HEK293 (cell line): ENCODE data around the gene NMT2.

Experiments
- CTCF ChIA-PET: fragments of 350-600 bp; formaldehyde crosslinking; extraction: SDS; loops from one replicate; lab custom pipeline; 2021; ENCODE audit warnings: antibody characterized with exemption; lab: Yijun Ruan, JAX
- POLR2A ChIA-PET: fragments of 300-600 bp; formaldehyde crosslinking; extraction: SDS; loops from one replicate; lab custom pipeline; 2020; ENCODE audit warnings: antibody characterized with exemption, inconsistent platforms; lab: Yijun Ruan, JAX
- H3K27ac ChIP-seq: fragments of 200-500 bp; sonication (Bioruptor generic); 2 replicates; pipeline ENCODE4 v1.5.1; 2014; ENCODE audit warnings: low read depth, low read length, control low read depth, inconsistent platforms; ENCODE audit errors: extremely low read depth
- H3K36me3 ChIP-seq, 2 experiments: fragments of 200-500 bp in 1 of 2; sonication (Bioruptor generic) in 1 of 2; 1 replicate in 1 of 2; 2 replicates in 1 of 2; pipeline ENCODE4 v1.5.1; 2014 to 2017; ENCODE audit warnings: inconsistent platforms in 2 of 2, low read length in 2 of 2; ENCODE audit not compliant: control insufficient read depth in 2 of 2, insufficient read depth in 1 of 2
- H3K4me1 ChIP-seq: fragments of 200-500 bp; sonication (Bioruptor generic); 2 replicates; pipeline ENCODE4 v1.5.1; 2014; ENCODE audit warnings: mild to moderate bottlenecking, low read length, inconsistent platforms; ENCODE audit not compliant: control insufficient read depth, insufficient read depth
- H3K4me3 ChIP-seq: 2 replicates; pipeline ENCODE4 v1.5.1; 2011; ENCODE audit warnings: low read depth, mild to moderate bottlenecking, control low read depth, low read length, moderate library complexity
- H3K9me3 ChIP-seq: fragments of 200-500 bp; sonication (Bioruptor generic); 2 replicates; pipeline ENCODE4 v1.5.1; 2014; ENCODE audit warnings: low read depth, low read length, inconsistent platforms; ENCODE audit not compliant: control insufficient read depth, insufficient read depth
- HOXA7 ChIP-seq: sonication (generic); formaldehyde crosslinking; IDR thresholded peaks from 2 replicates; pipeline ENCODE4 v1.8.1; 2022; ENCODE audit warnings: missing genetic modification reagents, borderline replicate concordance
- REPIN1 ChIP-seq: fragments of 450-650 bp; formaldehyde crosslinking; IDR thresholded peaks from 2 replicates; pipeline ENCODE4 v1.5.1; 2017; ENCODE audit warnings: missing biosample characterization, missing genetic modification characterization, low read depth
- SCRT1 ChIP-seq: fragments of 450-650 bp; formaldehyde crosslinking; IDR thresholded peaks from 2 replicates; pipeline ENCODE4 v1.5.1; 2016; ENCODE audit warnings: missing biosample characterization, missing genetic modification characterization, borderline replicate concordance
- ZFP3 ChIP-seq: fragments of 450-650 bp; formaldehyde crosslinking; IDR thresholded peaks from 2 replicates; pipeline ENCODE4 v1.5.1; 2016; ENCODE audit warnings: low read depth, missing biosample characterization, missing genetic modification characterization
- ZFP69B ChIP-seq: fragments of 450-650 bp; formaldehyde crosslinking; IDR thresholded peaks from 2 replicates; pipeline ENCODE4 v1.5.1; 2016; ENCODE audit warnings: missing biosample characterization, missing genetic modification characterization
- ZNF155 ChIP-seq: fragments of 450-650 bp; formaldehyde crosslinking; IDR thresholded peaks from 2 replicates; pipeline ENCODE4 v1.5.1; 2016; ENCODE audit warnings: missing biosample characterization, missing genetic modification characterization
- ZNF157 ChIP-seq: fragments of 450-650 bp; formaldehyde crosslinking; IDR thresholded peaks from 2 replicates; pipeline ENCODE4 v1.5.1; 2016; ENCODE audit warnings: missing biosample characterization, missing genetic modification characterization
- ZNF175 ChIP-seq: fragments of 450-650 bp; formaldehyde crosslinking; IDR thresholded peaks from 2 replicates; pipeline ENCODE4 v1.5.1; 2016; ENCODE audit warnings: missing biosample characterization, missing genetic modification characterization
- ZNF266 ChIP-seq: fragments of 450-650 bp; formaldehyde crosslinking; IDR thresholded peaks from 2 replicates; pipeline ENCODE4 v1.5.1; 2016; ENCODE audit warnings: missing biosample characterization, missing genetic modification characterization, low read depth
- ZNF311 ChIP-seq: fragments of 450-650 bp; formaldehyde crosslinking; IDR thresholded peaks from 2 replicates; pipeline ENCODE4 v1.5.1; 2017; ENCODE audit warnings: missing biosample characterization, missing genetic modification characterization, borderline replicate concordance
- ZNF701 ChIP-seq: fragments of 450-650 bp; formaldehyde crosslinking; IDR thresholded peaks from 2 replicates; pipeline ENCODE4 v1.5.1; 2016; ENCODE audit warnings: missing biosample characterization, missing genetic modification characterization
- ZNF747 ChIP-seq: fragments of 450-650 bp; formaldehyde crosslinking; IDR thresholded peaks from 2 replicates; pipeline ENCODE4 v1.5.1; 2016; ENCODE audit warnings: missing biosample characterization, missing genetic modification characterization
- ZNF76 ChIP-seq: fragments of 450-650 bp; formaldehyde crosslinking; IDR thresholded peaks from 2 replicates; pipeline ENCODE4; 2016; ENCODE audit warnings: low read depth, missing biosample characterization, missing genetic modification characterization, borderline replicate concordance
- ZXDB ChIP-seq: fragments of 450-650 bp; formaldehyde crosslinking; IDR thresholded peaks from 2 replicates; pipeline ENCODE4 v1.5.1; 2016; ENCODE audit warnings: missing biosample characterization, missing genetic modification characterization
- TF ChIP-seq, protein P1 (sequence below): fragments of 450-650 bp; formaldehyde crosslinking; IDR thresholded peaks from 2 replicates; pipeline ENCODE4 v1.5.1; 2016; ENCODE audit warnings: missing biosample characterization, missing genetic modification characterization
- TF ChIP-seq, protein P2 (sequence below): fragments of 450-650 bp; formaldehyde crosslinking; IDR thresholded peaks from 2 replicates; pipeline ENCODE4 v1.5.1; 2016; ENCODE audit warnings: missing biosample characterization, missing genetic modification characterization, low read depth
- TF ChIP-seq, protein P3 (sequence below): fragments of 450-650 bp; formaldehyde crosslinking; IDR thresholded peaks from 2 replicates; pipeline ENCODE4 v1.5.1; 2016; ENCODE audit warnings: missing biosample characterization, missing genetic modification characterization
- TF ChIP-seq, protein P4 (sequence below): fragments of 450-650 bp; formaldehyde crosslinking; IDR thresholded peaks from 2 replicates; pipeline ENCODE4 v1.5.1; 2016; ENCODE audit warnings: missing biosample characterization, missing genetic modification characterization
- TF ChIP-seq, protein P5 (sequence below): fragments of 450-650 bp; formaldehyde crosslinking; IDR thresholded peaks from 2 replicates; pipeline ENCODE4 v1.5.1; 2016; ENCODE audit warnings: missing biosample characterization, missing genetic modification characterization

The NMT2 gene

DNA sequence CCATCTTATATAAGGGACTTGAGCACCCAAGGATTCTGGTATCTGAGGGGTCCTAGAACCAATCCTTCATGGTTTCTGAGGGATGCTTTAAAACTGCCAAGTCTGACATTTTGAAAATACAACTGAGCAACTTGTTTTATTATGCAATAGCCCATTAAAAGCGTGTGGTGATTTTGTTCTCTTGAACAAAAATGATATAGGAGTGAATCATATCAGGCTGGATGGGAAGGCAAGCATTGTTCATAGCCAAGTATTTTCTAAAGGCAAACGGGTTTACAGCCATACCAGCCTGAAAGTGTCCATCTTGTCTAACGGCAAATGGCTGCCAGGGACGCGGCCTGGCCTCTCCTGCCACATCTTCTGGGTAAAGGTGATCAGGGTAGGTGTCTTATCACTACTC lies 48.0 kb downstream of the NMT2 start:
- no peak overlapping the region for H3K4me3 ChIP-seq
- no peaks in the 10 kb centered on the region for H3K4me1 ChIP-seq
- CTCF ChIA-PET: no interaction called here
- POLR2A ChIA-PET: interaction anchor here (0.6 kb wide), 1 partner anchor 15 kb away, joined by 3 read pairs; no protein-coding TSS in a partner anchor
- H3K36me3 ChIP-seq: peaks cover 4 to 73% of the 10 kb centered on the region in 2 experiments; a peak in 2 of 3 replicates
- no peak overlapping the region for H3K27ac ChIP-seq
- no peaks in the 10 kb centered on the region for H3K9me3 ChIP-seq
- TF ChIP-seq ZNF701 (tag by site-specific recombination): no peak
- TF ChIP-seq, protein P1, sequence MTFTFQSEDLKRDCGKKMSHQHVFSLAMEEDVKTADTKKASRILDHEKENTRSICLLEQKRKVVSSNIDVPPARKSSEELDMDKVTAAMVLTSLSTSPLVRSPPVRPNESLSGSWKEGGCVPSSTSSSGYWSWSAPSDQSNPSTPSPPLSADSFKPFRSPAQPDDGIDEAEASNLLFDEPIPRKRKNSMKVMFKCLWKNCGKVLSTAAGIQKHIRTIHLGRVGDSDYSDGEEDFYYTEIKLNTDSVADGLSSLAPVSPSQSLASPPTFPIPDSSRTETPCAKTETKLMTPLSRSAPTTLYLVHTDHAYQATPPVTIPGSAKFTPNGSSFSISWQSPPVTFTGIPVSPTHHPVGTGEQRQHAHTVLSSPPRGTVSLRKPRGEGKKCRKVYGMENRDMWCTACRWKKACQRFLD: no peak
- no peak for TF ChIP-seq ZNF175 (tag by site-specific recombination)
- TF ChIP-seq ZNF266 (tag by site-specific recombination): no peak
- no peak for TF ChIP-seq ZNF76 (tag by site-specific recombination)
- no peak for TF ChIP-seq ZFP69B (tag by site-specific recombination)
- no peak for TF ChIP-seq SCRT1 (tag by site-specific recombination)
- TF ChIP-seq ZNF311 (tag by site-specific recombination): no peak
- no peak for TF ChIP-seq ZNF747
- TF ChIP-seq, protein P2, sequence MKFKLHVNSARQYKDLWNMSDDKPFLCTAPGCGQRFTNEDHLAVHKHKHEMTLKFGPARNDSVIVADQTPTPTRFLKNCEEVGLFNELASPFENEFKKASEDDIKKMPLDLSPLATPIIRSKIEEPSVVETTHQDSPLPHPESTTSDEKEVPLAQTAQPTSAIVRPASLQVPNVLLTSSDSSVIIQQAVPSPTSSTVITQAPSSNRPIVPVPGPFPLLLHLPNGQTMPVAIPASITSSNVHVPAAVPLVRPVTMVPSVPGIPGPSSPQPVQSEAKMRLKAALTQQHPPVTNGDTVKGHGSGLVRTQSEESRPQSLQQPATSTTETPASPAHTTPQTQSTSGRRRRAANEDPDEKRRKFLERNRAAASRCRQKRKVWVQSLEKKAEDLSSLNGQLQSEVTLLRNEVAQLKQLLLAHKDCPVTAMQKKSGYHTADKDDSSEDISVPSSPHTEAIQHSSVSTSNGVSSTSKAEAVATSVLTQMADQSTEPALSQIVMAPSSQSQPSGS (tag by site-specific recombination): no peak
- TF ChIP-seq ZNF155 (tag by site-specific recombination): no peak
- no peak for TF ChIP-seq HOXA7 (CRISPR knock-in tag)
- no peak for TF ChIP-seq ZXDB (tag by site-specific recombination)
- TF ChIP-seq, protein P3, sequence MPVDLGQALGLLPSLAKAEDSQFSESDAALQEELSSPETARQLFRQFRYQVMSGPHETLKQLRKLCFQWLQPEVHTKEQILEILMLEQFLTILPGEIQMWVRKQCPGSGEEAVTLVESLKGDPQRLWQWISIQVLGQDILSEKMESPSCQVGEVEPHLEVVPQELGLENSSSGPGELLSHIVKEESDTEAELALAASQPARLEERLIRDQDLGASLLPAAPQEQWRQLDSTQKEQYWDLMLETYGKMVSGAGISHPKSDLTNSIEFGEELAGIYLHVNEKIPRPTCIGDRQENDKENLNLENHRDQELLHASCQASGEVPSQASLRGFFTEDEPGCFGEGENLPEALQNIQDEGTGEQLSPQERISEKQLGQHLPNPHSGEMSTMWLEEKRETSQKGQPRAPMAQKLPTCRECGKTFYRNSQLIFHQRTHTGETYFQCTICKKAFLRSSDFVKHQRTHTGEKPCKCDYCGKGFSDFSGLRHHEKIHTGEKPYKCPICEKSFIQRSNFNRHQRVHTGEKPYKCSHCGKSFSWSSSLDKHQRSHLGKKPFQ (tag by site-specific recombination): no peak
- TF ChIP-seq, protein P4, sequence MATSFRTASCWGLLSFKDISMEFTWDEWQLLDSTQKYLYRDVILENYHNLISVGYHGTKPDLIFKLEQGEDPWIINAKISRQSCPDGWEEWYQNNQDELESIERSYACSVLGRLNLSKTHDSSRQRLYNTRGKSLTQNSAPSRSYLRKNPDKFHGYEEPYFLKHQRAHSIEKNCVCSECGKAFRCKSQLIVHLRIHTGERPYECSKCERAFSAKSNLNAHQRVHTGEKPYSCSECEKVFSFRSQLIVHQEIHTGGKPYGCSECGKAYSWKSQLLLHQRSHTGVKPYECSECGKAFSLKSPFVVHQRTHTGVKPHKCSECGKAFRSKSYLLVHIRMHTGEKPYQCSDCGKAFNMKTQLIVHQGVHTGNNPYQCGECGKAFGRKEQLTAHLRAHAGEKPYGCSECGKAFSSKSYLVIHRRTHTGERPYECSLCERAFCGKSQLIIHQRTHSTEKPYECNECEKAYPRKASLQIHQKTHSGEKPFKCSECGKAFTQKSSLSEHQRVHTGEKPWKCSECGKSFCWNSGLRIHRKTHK (tag by site-specific recombination): no peak
- TF ChIP-seq ZFP3 (tag by site-specific recombination): no peak
- TF ChIP-seq, protein P5, sequence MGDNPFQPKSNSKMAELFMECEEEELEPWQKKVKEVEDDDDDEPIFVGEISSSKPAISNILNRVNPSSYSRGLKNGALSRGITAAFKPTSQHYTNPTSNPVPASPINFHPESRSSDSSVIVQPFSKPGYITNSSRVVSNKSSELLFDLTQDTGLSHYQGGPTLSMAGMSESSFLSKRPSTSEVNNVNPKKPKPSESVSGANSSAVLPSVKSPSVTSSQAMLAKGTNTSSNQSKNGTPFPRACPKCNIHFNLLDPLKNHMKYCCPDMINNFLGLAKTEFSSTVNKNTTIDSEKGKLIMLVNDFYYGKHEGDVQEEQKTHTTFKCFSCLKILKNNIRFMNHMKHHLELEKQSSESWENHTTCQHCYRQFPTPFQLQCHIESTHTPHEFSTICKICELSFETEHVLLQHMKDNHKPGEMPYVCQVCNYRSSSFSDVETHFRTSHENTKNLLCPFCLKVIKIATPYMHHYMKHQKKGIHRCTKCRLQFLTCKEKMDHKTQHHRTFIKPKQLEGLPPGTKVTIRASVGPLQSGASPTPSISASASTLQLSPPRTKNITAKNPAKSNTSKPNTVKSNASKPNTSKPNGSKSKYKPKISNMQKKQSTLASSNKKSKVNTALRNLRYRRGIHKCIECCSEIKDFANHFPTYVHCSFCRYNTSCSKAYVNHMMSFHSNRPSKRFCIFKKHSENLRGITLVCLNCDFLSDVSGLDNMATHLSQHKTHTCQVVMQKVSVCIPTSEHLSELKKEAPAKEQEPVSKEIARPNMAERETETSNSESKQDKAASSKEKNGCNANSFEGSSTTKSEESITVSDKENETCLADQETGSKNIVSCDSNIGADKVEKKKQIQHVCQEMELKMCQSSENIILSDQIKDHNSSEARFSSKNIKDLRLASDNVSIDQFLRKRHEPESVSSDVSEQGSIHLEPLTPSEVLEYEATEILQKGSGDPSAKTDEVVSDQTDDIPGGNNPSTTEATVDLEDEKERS (tag by site-specific recombination): no peak
- no peak for TF ChIP-seq ZNF157 (tag by site-specific recombination)
- no peak for TF ChIP-seq REPIN1 (tag by site-specific recombination)
- TF ChIP-seq, all 188 proteins: peak for 0
